SK-N-MC (cell line): ENCODE results near the gene SHANK2.

ENCODE experiments used
- EZH2 ChIP-seq: fragments of 200-600 bp; sonication (generic); IDR thresholded peaks from one replicate; pipeline ENCODE4 v1.6.1; 2017; ENCODE audit warnings: antibody characterized with exemption
- FOXP2 ChIP-seq: optimal IDR thresholded peaks from 2 replicates; pipeline ENCODE3; 2011; ENCODE audit warnings: mild to moderate bottlenecking, moderate library complexity; ENCODE audit not compliant: insufficient read depth; ENCODE audit errors: extremely low read length, control extremely low read depth
- POLR2AphosphoS5 ChIP-seq: IDR thresholded peaks from 2 replicates; pipeline ENCODE4 v1.6.1; 2012; ENCODE audit warnings: mild to moderate bottlenecking, low read depth, low read length, borderline replicate concordance

- TF ChIP-seq EZH2: no peak
- TF ChIP-seq POLR2AphosphoS5: no peak
- no peak for TF ChIP-seq FOXP2
These were observed 2.9 kb upstream of the SHANK2 start for GRCh38 chr11:71255323-71255722.
